GM23248 (cell line): ENCODE measurements around the gene C22orf23. TPM values are rescaled to one million over a fixed set of nuclear protein-coding genes. Genes with fewer than 3 reads are reported as not detected.

Source experiments
- DNase-seq: peaks from one replicate; pipeline ENCODE4 v3.0.0-alpha.2; 2015
- H2AFZ ChIP-seq: fragments of 200-600 bp; sonication (generic); 2 replicates; pipeline ENCODE4 v1.6.1; 2016; ENCODE audit warnings: antibody characterized with exemption
- H3F3A ChIP-seq: fragments of 200-600 bp; sonication (generic); 2 replicates; pipeline ENCODE4 v1.6.1; 2016; ENCODE audit warnings: mild to moderate bottlenecking, antibody characterized with exemption, mixed run types; ENCODE audit not compliant: insufficient read depth
- H3K27ac ChIP-seq: fragments of 200-600 bp; sonication (generic); 2 replicates; pipeline ENCODE4 v1.5.1; 2016; ENCODE audit warnings: mild to moderate bottlenecking
- H3K27me3 ChIP-seq: fragments of 200-600 bp; sonication (generic); replicated peaks from 2 replicates; pipeline ENCODE4 v1.6.1; 2016; ENCODE audit warnings: mild to moderate bottlenecking; ENCODE audit not compliant: insufficient read depth
- H3K36me3 ChIP-seq: fragments of 200-600 bp; sonication (generic); 2 replicates; pipeline ENCODE4 v1.6.1; 2016; ENCODE audit warnings: low read depth, mild to moderate bottlenecking
- H3K4me1 ChIP-seq: fragments of 200-600 bp; sonication (generic); 2 replicates; pipeline ENCODE4 v1.6.1; 2016; ENCODE audit warnings: mild to moderate bottlenecking; ENCODE audit not compliant: insufficient read depth
- H3K4me2 ChIP-seq: fragments of 200-600 bp; sonication (generic); one replicate; pipeline ENCODE4 v1.6.1; 2016; ENCODE audit warnings: mild to moderate bottlenecking; ENCODE audit not compliant: unreplicated experiment
- H3K4me3 ChIP-seq: fragments of 200-600 bp; sonication (generic); 2 replicates; pipeline ENCODE4 v1.5.1; 2016; ENCODE audit warnings: mild to moderate bottlenecking
- H3K79me2 ChIP-seq: fragments of 200-600 bp; sonication (generic); 2 replicates; pipeline ENCODE4 v1.6.1; 2016; ENCODE audit warnings: mild to moderate bottlenecking; ENCODE audit not compliant: insufficient read depth
- H3K9ac ChIP-seq: fragments of 200-600 bp; sonication (generic); 2 replicates; pipeline ENCODE4 v1.6.1; 2016; ENCODE audit warnings: mild to moderate bottlenecking
- H3K9me2 ChIP-seq: fragments of 200-600 bp; sonication (generic); 2 replicates; pipeline ENCODE4 v1.6.1; 2016; ENCODE audit warnings: mixed run types, mild to moderate bottlenecking, moderate library complexity; ENCODE audit not compliant: insufficient read depth
- H3K9me3 ChIP-seq: fragments of 200-600 bp; sonication (generic); one replicate; pipeline ENCODE4 v1.6.1; 2017; ENCODE audit warnings: low read depth
- H4K20me1 ChIP-seq: fragments of 200-600 bp; sonication (generic); 2 replicates; pipeline ENCODE4 v1.6.0; 2016; ENCODE audit not compliant: insufficient read depth
- EZH2 ChIP-seq: fragments of 200-600 bp; sonication (generic); IDR thresholded peaks from 2 replicates; pipeline ENCODE4 v1.6.1; 2018; ENCODE audit warnings: antibody characterized with exemption, mild to moderate bottlenecking; ENCODE audit not compliant: insufficient read depth, poor library complexity, severe bottlenecking
- EZH2phosphoT487 ChIP-seq: fragments of 200-600 bp; sonication (generic); IDR thresholded peaks from 2 replicates; pipeline ENCODE4 v1.6.1; 2018; ENCODE audit warnings: antibody characterized with exemption, moderate library complexity, mild to moderate bottlenecking, low read depth; ENCODE audit not compliant: insufficient read depth
- WGBS, 2 experiments: methylation state at CpG; one replicate each; pipeline ENCODE4 v1.1.6; 2015 to 2017; ENCODE audit warnings: low lambda C conversion rate in 2 of 2, low coverage in 1 of 2; ENCODE audit errors: missing lambda C conversion rate in 2 of 2; 5-methylcytosine and 5-hydroxymethylcytosine counted together
- in situ Hi-C: fragments of 300-500 bp; cut with MboI; formaldehyde crosslinking; loops from 2 replicates; pipeline ENCODE4 v1.15.0; 2020
- polyA plus RNA-seq: library from polyadenylated mRNA; unstranded; fragments of >200 nt; fragmentation: Nextera tagmentation; extraction: Ambion mirVana; gene quantifications from 2 replicates; pipeline ENCODE4 v1.2.1, GENCODE V29; 2016
- total RNA-seq: library from RNA; depleted of rRNA; stranded (reverse); fragments of >200 nt; shearing (Covaris generic); gene quantifications from 2 replicates; pipeline ENCODE4 v1.2.3, GENCODE V29; 2014

C22orf23 gene
- total and polyA plus RNA-seq, 2 experiments from 2014 or later: 0.22 to 1.1 TPM

DNA sequence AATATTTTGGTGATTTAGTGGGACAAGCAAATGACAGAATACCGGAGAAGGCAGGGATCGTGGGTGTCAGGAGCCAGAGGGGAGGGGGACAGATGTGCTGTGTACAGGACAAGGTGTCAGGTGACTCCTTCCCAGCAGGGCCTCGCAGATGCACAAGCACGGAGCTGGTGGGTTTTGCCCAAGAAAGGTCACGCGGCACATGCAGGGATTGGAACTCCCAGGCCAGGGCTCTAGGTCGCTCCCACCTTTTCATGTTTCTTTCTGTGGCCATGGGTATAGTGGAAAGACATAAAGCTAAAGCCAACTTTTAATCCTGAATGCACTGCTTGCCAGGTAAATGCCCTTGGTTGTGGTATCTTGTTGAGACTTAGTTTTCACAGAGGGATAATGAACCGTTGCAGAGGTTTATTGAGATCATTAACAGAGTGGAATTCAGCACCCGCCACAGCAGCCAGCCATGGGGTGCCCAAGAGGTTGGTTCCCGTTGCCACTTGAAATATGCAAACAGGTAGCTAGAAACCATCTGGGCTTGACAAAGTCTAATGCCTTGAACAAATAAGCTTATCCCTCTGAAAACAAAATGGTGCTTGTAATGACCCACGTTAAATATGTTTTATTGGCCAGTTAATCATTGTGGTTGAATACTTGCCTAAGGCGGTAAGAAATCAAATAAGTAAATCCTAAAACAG, 10.1 kb downstream of the C22orf23 start:
- Histone ChIP-seq H3K4me3 (no peak overlapping the region), H3K27me3 (no peaks in the 10 kb centered on the region), H3F3A (no peaks in the 10 kb centered on the region), H3K4me1 (peaks cover 2% of the 10 kb centered on the region; the same call in 1 of the 2 replicates), H3K9me3 (no peaks in the 10 kb centered on the region), H3K4me2 (no peak overlapping the region), H3K36me3 (peaks cover 11% of the 10 kb centered on the region; the same call in 1 of the 2 replicates), H3K79me2 (no peaks in the 10 kb centered on the region), H4K20me1 (no peaks in the 10 kb centered on the region), H3K9ac (no peak overlapping the region), H2AFZ (no peak overlapping the region), H3K9me2 (no peaks in the 10 kb centered on the region), H3K27ac (no peak overlapping the region)
- 98 to 99% methylated on average over 12 of the region's 12 CpGs for WGBS, 2 experiments
- in situ Hi-C loops: no loop called here
- no peak for TF ChIP-seq EZH2phosphoT487
- TF ChIP-seq EZH2: no peak
- DNase-seq: no peak

DNA sequence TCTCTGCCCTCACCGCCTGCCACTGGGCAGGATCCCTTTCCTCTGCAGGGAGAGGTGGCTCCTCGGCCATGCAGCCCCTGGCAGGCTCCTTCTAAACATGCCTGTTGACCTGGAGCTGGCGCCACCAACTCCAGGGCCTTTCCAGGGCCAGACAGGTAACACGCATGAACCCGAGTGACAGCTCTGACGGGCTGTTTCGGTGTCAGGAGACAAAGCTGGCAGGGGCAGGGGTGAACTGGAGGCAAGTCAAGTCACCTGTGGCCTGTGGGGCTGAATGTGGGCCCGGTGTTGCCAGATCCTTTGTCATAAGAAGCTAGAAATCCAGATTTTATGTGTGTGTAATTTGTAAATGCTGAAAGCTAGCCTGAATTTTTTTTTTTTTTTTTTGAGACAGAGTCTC, 11.3 kb downstream of the C22orf23 start:
- in situ Hi-C loops: no loop called here
- no peak for DNase-seq
- Histone ChIP-seq H4K20me1 (no peaks in the 10 kb centered on the region), H3K4me3 (no peak overlapping the region), H3F3A (no peaks in the 10 kb centered on the region), H3K4me1 (no peaks in the 10 kb centered on the region), H3K36me3 (peaks cover 18% of the 10 kb centered on the region; the same call in 1 of the 2 replicates), H3K79me2 (no peaks in the 10 kb centered on the region), H2AFZ (no peak overlapping the region), H3K27me3 (no peaks in the 10 kb centered on the region), H3K9me3 (no peaks in the 10 kb centered on the region), H3K9ac (no peak overlapping the region), H3K9me2 (no peaks in the 10 kb centered on the region), H3K27ac (no peak overlapping the region), H3K4me2 (no peak overlapping the region)
- 97% methylated on average over 8 of the region's 8 CpGs for WGBS, 2 experiments
- TF ChIP-seq EZH2: no peak
- TF ChIP-seq EZH2phosphoT487: no peak

DNA sequence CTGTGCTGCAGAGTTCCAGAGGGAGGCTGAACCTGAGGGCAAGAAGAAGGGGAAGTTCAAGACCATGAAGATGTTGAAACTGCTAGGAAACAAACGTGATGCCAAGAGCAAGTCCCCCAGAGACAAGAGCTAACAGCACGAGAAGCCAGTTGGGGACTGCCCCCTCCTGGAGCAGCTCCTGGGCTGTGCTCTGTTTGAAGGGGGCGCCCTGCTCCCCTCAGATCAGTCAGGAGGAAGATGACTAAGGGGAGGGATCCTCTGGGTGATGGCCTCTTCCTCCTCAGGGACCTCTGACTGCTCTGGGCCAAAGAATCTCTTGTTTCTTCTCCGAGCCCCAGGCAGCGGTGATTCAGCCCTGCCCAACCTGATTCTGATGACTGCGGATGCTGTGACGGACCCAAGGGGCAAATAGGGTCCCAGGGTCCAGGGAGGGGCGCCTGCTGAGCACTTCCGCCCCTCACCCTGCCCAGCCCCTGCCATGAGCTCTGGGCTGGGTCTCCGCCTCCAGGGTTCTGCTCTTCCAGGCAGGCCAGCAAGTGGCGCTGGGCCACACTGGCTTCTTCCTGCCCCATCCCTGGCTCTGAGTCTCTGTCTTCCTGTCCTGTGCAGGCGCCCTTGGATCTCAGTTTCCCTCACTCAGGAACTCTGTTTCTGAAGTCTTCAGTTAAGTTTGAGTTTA, 12.6 kb downstream of the C22orf23 start:
- WGBS, 2 experiments: 70 to 81% methylated on average over 11 to 12 of the region's 12 CpGs
- no peaks in the 10 kb centered on the region for H3K79me2 ChIP-seq
- peaks cover 18% of the 10 kb centered on the region; the same call in 1 of the 2 replicates for H3K36me3 ChIP-seq
- in situ Hi-C loops: no loop called here
- TF ChIP-seq EZH2phosphoT487: no peak
- TF ChIP-seq EZH2: no peak
- no peak overlapping the region for H3K4me3 ChIP-seq
- H3K27ac ChIP-seq: no peak overlapping the region
- peak; percentile 37 for DNase-seq
- H3K4me2 ChIP-seq: no peak overlapping the region
- H3K9ac ChIP-seq: no peak overlapping the region
- H3K9me2 ChIP-seq: no peaks in the 10 kb centered on the region
- no peaks in the 10 kb centered on the region for H3K9me3 ChIP-seq
- H3K4me1 ChIP-seq: no peaks in the 10 kb centered on the region
- no peaks in the 10 kb centered on the region for H3F3A ChIP-seq
- no peaks in the 10 kb centered on the region for H3K27me3 ChIP-seq
- H2AFZ ChIP-seq: no peak overlapping the region
- H4K20me1 ChIP-seq: no peaks in the 10 kb centered on the region

DNA sequence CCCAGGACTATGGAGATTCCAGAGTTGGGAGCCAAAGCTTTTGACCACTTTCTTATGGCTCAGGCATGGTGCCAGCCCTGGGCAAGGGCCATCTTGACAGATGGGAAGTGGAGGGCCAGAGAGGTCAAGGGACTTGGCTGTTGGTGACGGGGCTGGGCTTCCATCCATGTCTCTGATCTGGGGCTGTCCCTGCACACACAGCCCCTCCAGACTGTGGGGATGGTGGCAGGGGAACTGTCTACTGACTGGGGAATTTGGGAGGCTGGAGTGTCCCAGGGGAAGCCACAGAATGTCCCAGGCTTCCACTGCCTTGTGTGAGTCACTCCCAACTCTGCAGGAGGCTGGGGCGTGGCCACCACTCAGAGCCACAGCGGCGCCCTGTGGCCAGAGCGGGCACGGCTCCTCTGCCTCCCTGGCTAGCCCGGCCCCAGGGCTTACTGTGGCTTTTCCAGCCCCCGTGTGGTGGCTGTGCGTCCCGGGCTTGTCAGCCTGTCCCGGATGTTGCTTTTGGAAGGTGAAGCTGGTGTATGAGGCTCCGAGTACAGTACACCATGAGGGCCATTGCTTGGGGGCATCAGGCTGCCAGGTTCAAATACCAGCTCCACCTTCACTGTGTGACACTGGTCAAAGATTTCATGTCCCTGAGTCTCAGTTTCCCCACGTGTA, 19.6 kb downstream of the C22orf23 start:
- Histone ChIP-seq H3K4me1 (peaks cover 10% of the 10 kb centered on the region), H3K9me3 (no peaks in the 10 kb centered on the region), H3F3A (peaks cover 25% of the 10 kb centered on the region), H3K9me2 (no peaks in the 10 kb centered on the region), H3K9ac (peak overlapping the region; percentile 43; the same call in 1 of the 2 replicates), H3K4me3 (no peak overlapping the region), H3K36me3 (peaks cover 11% of the 10 kb centered on the region; the same call in 1 of the 2 replicates), H4K20me1 (no peaks in the 10 kb centered on the region), H3K27me3 (no peaks in the 10 kb centered on the region), H3K4me2 (peak overlapping the region; percentile 19), H2AFZ (no peak overlapping the region), H3K79me2 (0 out of 2 replicates have a peak, but pooled peaks cover 3% of the 10 kb centered on the region), H3K27ac (peak overlapping the region; percentile 69)
- 0 to 1% methylated on average over 9 to 12 of the region's 13 CpGs for WGBS, 2 experiments
- peak; percentile 99 for DNase-seq
- in situ Hi-C loops: no loop called here
- TF ChIP-seq EZH2: no peak
- no peak for TF ChIP-seq EZH2phosphoT487
